ENCODE results near the gene MAN2A2.

DNA sequence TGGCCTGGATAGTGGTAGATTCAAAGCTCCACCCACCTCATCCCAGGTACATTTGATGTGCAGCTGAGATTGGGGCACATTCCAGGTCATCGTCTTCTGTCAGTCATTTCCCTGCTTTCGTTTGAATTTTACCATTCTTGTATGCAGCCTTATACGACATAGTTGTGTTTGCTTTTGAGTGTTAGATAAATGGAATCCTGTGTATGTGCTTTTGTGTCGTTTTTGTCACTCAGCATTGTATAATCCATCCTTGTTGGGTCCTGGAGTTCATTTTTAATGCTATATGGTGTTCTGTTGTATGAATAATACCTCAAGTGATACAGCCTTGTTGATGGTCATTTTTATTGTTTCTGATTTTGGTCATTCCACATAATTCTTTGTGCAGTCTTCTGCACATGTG lies 58.9 kb downstream of the MAN2A2 start:
- TF ChIP-seq, protein P1, sequence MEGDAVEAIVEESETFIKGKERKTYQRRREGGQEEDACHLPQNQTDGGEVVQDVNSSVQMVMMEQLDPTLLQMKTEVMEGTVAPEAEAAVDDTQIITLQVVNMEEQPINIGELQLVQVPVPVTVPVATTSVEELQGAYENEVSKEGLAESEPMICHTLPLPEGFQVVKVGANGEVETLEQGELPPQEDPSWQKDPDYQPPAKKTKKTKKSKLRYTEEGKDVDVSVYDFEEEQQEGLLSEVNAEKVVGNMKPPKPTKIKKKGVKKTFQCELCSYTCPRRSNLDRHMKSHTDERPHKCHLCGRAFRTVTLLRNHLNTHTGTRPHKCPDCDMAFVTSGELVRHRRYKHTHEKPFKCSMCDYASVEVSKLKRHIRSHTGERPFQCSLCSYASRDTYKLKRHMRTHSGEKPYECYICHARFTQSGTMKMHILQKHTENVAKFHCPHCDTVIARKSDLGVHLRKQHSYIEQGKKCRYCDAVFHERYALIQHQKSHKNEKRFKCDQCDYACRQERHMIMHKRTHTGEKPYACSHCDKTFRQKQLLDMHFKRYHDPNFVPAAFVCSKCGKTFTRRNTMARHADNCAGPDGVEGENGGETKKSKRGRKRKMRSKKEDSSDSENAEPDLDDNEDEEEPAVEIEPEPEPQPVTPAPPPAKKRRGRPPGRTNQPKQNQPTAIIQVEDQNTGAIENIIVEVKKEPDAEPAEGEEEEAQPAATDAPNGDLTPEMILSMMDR (IDR thresholded peaks at IDR 0.05; ENCODE audit: poor library complexity) = no peak
- no peak for TF ChIP-seq EZH2 (IDR thresholded peaks at IDR 0.05; ENCODE audit: borderline replicate concordance)
- TF ChIP-seq EZH2phosphoT487 (IDR thresholded peaks at IDR 0.05; ENCODE audit: low read depth, severe bottlenecking, unreplicated experiment) = no peak

All from hepatocyte (in vitro differentiated cells).